HepG2 (cell line): ENCODE data around the gene VCP. TPM values are rescaled to one million over a fixed set of nuclear protein-coding genes. Genes with fewer than 3 reads are reported as not detected.

Experiments
- CSRNP1 ChIP-seq: sonication (generic); formaldehyde crosslinking; IDR thresholded peaks from 2 replicates; pipeline ENCODE4 v1.8.1; 2023; ENCODE audit warnings: mild to moderate bottlenecking, missing genetic modification reagents
- DRAP1 ChIP-seq: IDR thresholded peaks from 2 replicates; pipeline ENCODE4 v1.6.1; 2016; ENCODE audit warnings: missing genetic modification reagents, missing compliant biosample characterization
- HMG20A ChIP-seq: IDR thresholded peaks from 2 replicates; pipeline ENCODE4 v1.6.1; 2016; ENCODE audit warnings: borderline replicate concordance
- IRF2 ChIP-seq: IDR thresholded peaks from 2 replicates; pipeline ENCODE4 v1.6.1; 2018; ENCODE audit warnings: missing genetic modification reagents, missing compliant biosample characterization
- MEF2D ChIP-seq: sonication (generic); formaldehyde crosslinking; IDR thresholded peaks from 2 replicates; pipeline ENCODE4 v1.5.1; 2020; ENCODE audit warnings: mild to moderate bottlenecking, missing genetic modification reagents
- MLLT10 ChIP-seq: sonication (generic); formaldehyde crosslinking; IDR thresholded peaks from 2 replicates; pipeline ENCODE4 v1.4.0; 2020; ENCODE audit warnings: missing genetic modification reagents
- NONO ChIP-seq, 2 experiments: fragments of 450-650 bp in 1 of 2; sonication (generic) in 1 of 2; formaldehyde crosslinking in 1 of 2; IDR thresholded peaks in 1 of 2; conservative IDR thresholded peaks in 1 of 2; 2 replicates each; pipeline versions ENCODE4 v1.6.1 to v1.8.0; 2017 to 2022; ENCODE audit warnings: mild to moderate bottlenecking in 1 of 2, missing genetic modification reagents in 1 of 2, moderate library complexity in 1 of 2
- PBX2 ChIP-seq: IDR thresholded peaks from 2 replicates; pipeline ENCODE4 v1.6.1; 2016; ENCODE audit warnings: control low read depth
- RARG ChIP-seq: sonication (generic); formaldehyde crosslinking; IDR thresholded peaks from 2 replicates; pipeline ENCODE4 v1.4.0; 2020; ENCODE audit warnings: low read depth, mild to moderate bottlenecking, missing genetic modification reagents
- RBAK ChIP-seq: sonication (generic); formaldehyde crosslinking; IDR thresholded peaks from 2 replicates; pipeline ENCODE4 v1.5.1; 2020; ENCODE audit warnings: mild to moderate bottlenecking, missing genetic modification reagents
- REXO4 ChIP-seq: sonication (generic); formaldehyde crosslinking; IDR thresholded peaks from 2 replicates; pipeline ENCODE4 v1.8.0; 2022; ENCODE audit warnings: missing genetic modification reagents, mild to moderate bottlenecking, borderline replicate concordance
- SCMH1 ChIP-seq: sonication (generic); formaldehyde crosslinking; IDR thresholded peaks from 2 replicates; pipeline ENCODE4 v1.9.0; 2021; ENCODE audit warnings: missing genetic modification reagents, mild to moderate bottlenecking, borderline replicate concordance
- SNRNP70 ChIP-seq: fragments of 200-400 bp; formaldehyde crosslinking; IDR thresholded peaks from 2 replicates; pipeline ENCODE4 v1.6.1; 2017; ENCODE audit warnings: mild to moderate bottlenecking, low read depth, low read length, moderate library complexity
- ZNF256 ChIP-seq: sonication (generic); formaldehyde crosslinking; conservative IDR thresholded peaks from 2 replicates; pipeline ENCODE4 v1.4.0; 2020; ENCODE audit warnings: missing genetic modification reagents
- ZNF549 ChIP-seq: sonication (generic); formaldehyde crosslinking; IDR thresholded peaks from 2 replicates; pipeline ENCODE4 v1.5.0; 2020; ENCODE audit warnings: missing genetic modification reagents
- ZNF589 ChIP-seq: sonication (generic); formaldehyde crosslinking; conservative IDR thresholded peaks from 2 replicates; pipeline ENCODE4 v1.8.0; 2022; ENCODE audit warnings: mild to moderate bottlenecking, moderate library complexity, missing genetic modification reagents
- ZNF614 ChIP-seq: IDR thresholded peaks from 2 replicates; pipeline ENCODE4 v1.6.1; 2018; ENCODE audit warnings: missing biosample characterization, missing genetic modification reagents, inconsistent platforms, borderline replicate concordance
- ZNF724P ChIP-seq: sonication (generic); formaldehyde crosslinking; IDR thresholded peaks from 2 replicates; pipeline ENCODE4 v1.8.0; 2022; ENCODE audit warnings: missing genetic modification reagents, borderline replicate concordance
- polyA plus RNA-seq, 8 experiments: library from polyadenylated mRNA; depleted of rRNA in 3 of 8; stranded (reverse) in 7 of 8; unstranded in 1 of 8; fragments of >200 nt; fragmentation: Illumina TruSeq in 4 of 8; extraction: Trizol in 4 of 8; gene quantifications; 2 replicates each; pipeline versions ENCODE4 v1.2.1 to v1.2.3, GENCODE V29; 2011 to 2016; ENCODE audit warnings: low read depth in 4 of 8, missing spikeins in 1 of 8, mixed read lengths in 1 of 8; ENCODE audit not compliant: insufficient read depth in 1 of 8
- total RNA-seq, 5 experiments: library from RNA; depleted of rRNA; stranded (reverse); fragments of >200 nt; fragmentation: Illumina TruSeq; extraction: Trizol; gene quantifications; 2 replicates each; pipeline ENCODE4 v1.2.3, GENCODE V29; 2016; ENCODE audit warnings: low read depth in 1 of 5
- TF ChIP-seq, protein P1 (sequence below): sonication (generic); formaldehyde crosslinking; IDR thresholded peaks from 2 replicates; pipeline ENCODE4 v1.8.0; 2022; ENCODE audit warnings: mild to moderate bottlenecking, missing genetic modification reagents; ENCODE audit not compliant: insufficient replicate concordance
- TF ChIP-seq, protein P2 (sequence below): sonication (generic); formaldehyde crosslinking; IDR thresholded peaks from 2 replicates; pipeline ENCODE4 v1.4.0; 2020; ENCODE audit warnings: missing genetic modification reagents
- TF ChIP-seq, protein P3 (sequence below): sonication (generic); formaldehyde crosslinking; IDR thresholded peaks from 2 replicates; pipeline ENCODE4 v1.4.0; 2020; ENCODE audit warnings: mild to moderate bottlenecking, missing genetic modification reagents, borderline replicate concordance

The VCP gene
- total and polyA plus RNA-seq, 2 of the 13 experiments (the other 11 are each of a cell fraction or from before 2014, with no cell fraction given): 143 to 391 TPM

GRCh38 chr9:35072461-35073278 is at the start of gene VCP (continued):
- TF ChIP-seq, protein P1, sequence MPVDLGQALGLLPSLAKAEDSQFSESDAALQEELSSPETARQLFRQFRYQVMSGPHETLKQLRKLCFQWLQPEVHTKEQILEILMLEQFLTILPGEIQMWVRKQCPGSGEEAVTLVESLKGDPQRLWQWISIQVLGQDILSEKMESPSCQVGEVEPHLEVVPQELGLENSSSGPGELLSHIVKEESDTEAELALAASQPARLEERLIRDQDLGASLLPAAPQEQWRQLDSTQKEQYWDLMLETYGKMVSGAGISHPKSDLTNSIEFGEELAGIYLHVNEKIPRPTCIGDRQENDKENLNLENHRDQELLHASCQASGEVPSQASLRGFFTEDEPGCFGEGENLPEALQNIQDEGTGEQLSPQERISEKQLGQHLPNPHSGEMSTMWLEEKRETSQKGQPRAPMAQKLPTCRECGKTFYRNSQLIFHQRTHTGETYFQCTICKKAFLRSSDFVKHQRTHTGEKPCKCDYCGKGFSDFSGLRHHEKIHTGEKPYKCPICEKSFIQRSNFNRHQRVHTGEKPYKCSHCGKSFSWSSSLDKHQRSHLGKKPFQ: no peak
- no peak for TF ChIP-seq RBAK (CRISPR knock-in tag)
- peak; percentile 72 for TF ChIP-seq PBX2 (CRISPR knock-in tag)
- TF ChIP-seq MEF2D: 0 out of 2 replicates have a peak, but pooled peaks have one; percentile 16
- no peak for TF ChIP-seq SCMH1 (CRISPR knock-in tag)
- no peak for TF ChIP-seq REXO4 (CRISPR knock-in tag)
- TF ChIP-seq RARG (CRISPR knock-in tag): no peak
- 0 out of 2 replicates have a peak, but pooled peaks have one; percentile 14 for TF ChIP-seq CSRNP1 (CRISPR knock-in tag)
- 0 out of 2 replicates have a peak, but pooled peaks have one; percentile 63 for TF ChIP-seq ZNF256
- no peak; the same call in 1 of the 2 replicates for TF ChIP-seq ZNF614 (CRISPR knock-in tag)
- no peak for TF ChIP-seq ZNF589 (CRISPR knock-in tag)
- TF ChIP-seq NONO (IDR thresholded peaks at IDR 0.05): no peak
- TF ChIP-seq NONO (CRISPR knock-in tag; conservative IDR thresholded peaks at IDR 0.05): peak; percentile 26; the same call in 1 of the 2 replicates
- TF ChIP-seq ZNF549 (CRISPR knock-in tag): 0 out of 2 replicates have a peak, but pooled peaks have one; percentile 38
- TF ChIP-seq, protein P2, sequence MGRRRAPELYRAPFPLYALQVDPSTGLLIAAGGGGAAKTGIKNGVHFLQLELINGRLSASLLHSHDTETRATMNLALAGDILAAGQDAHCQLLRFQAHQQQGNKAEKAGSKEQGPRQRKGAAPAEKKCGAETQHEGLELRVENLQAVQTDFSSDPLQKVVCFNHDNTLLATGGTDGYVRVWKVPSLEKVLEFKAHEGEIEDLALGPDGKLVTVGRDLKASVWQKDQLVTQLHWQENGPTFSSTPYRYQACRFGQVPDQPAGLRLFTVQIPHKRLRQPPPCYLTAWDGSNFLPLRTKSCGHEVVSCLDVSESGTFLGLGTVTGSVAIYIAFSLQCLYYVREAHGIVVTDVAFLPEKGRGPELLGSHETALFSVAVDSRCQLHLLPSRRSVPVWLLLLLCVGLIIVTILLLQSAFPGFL (CRISPR knock-in tag): no peak
- TF ChIP-seq, protein P3, sequence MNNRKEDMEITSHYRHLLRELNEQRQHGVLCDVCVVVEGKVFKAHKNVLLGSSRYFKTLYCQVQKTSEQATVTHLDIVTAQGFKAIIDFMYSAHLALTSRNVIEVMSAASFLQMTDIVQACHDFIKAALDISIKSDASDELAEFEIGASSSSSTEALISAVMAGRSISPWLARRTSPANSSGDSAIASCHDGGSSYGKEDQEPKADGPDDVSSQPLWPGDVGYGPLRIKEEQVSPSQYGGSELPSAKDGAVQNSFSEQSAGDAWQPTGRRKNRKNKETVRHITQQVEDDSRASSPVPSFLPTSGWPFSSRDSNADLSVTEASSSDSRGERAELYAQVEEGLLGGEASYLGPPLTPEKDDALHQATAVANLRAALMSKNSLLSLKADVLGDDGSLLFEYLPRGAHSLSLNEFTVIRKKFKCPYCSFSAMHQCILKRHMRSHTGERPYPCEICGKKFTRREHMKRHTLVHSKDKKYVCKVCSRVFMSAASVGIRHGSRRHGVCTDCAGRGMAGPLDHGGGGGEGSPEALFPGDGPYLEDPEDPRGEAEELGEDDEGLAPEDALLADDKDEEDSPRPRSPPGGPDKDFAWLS (CRISPR knock-in tag): no peak
- no peak for TF ChIP-seq IRF2 (CRISPR knock-in tag)
- no peak for TF ChIP-seq HMG20A (CRISPR knock-in tag)
- TF ChIP-seq SNRNP70: no peak
- no peak for TF ChIP-seq MLLT10 (CRISPR knock-in tag)
- peak; percentile 71; the same call in 1 of the 2 replicates for TF ChIP-seq DRAP1 (CRISPR knock-in tag)
- TF ChIP-seq ZNF724P (CRISPR knock-in tag): 0 out of 2 replicates have a peak, but pooled peaks have one; percentile 15
